Astrocyte of the spinal cord (primary cell): Measurements from ENCODE around the gene GAK.

Experiments
- DNase-seq: peaks from one replicate; pipeline ENCODE4 v3.0.0; 2011; ENCODE audit warnings: low read depth, low spot score
- H3K4me3 ChIP-seq: 2 replicates; pipeline ENCODE4 v1.5.1; 2011; ENCODE audit warnings: low read depth, mild to moderate bottlenecking, low read length, moderate library complexity
- CTCF ChIP-seq: IDR thresholded peaks from 2 replicates; pipeline ENCODE4 v1.5.1; 2012; ENCODE audit warnings: low read depth, mild to moderate bottlenecking, low read length, inconsistent platforms
- in situ Hi-C: cut with HindIII; loops from 2 replicates; pipeline ENCODE4 v1.10.0; 2017; ENCODE audit warnings: low sequenced_read_pairs

The GAK gene

GRCh38 chr4:893276-893994 is 38.7 kb downstream of the GAK start:
- TF ChIP-seq CTCF: no peak
- no peak for DNase-seq
- H3K4me3 ChIP-seq: no peak overlapping the region
- in situ Hi-C loops: no loop called here

- no peak for DNase-seq
- in situ Hi-C loops: no loop called here
- TF ChIP-seq CTCF: no peak
- no peak overlapping the region for H3K4me3 ChIP-seq
These were observed 39.3 kb downstream of the GAK start for GRCh38 chr4:892780-893179.

GRCh38 chr4:891747-892146 is 40.4 kb downstream of the GAK start:
- no peak overlapping the region for H3K4me3 ChIP-seq
- in situ Hi-C loops: no loop called here
- peak; percentile 37 for TF ChIP-seq CTCF
- no peak for DNase-seq

GRCh38 chr4:890036-890695 is 42.0 kb downstream of the GAK start:
- no peak for TF ChIP-seq CTCF
- H3K4me3 ChIP-seq: no peak overlapping the region
- no peak for DNase-seq
- in situ Hi-C loops: no loop called here

GRCh38 chr4:889516-889915 is 42.6 kb downstream of the GAK start:
- no peak overlapping the region for H3K4me3 ChIP-seq
- TF ChIP-seq CTCF: no peak
- no peak for DNase-seq
- in situ Hi-C loops: no loop called here

- in situ Hi-C loops: no loop called here
- no peak for DNase-seq
- TF ChIP-seq CTCF: no peak
- H3K4me3 ChIP-seq: no peak overlapping the region
These were observed 44.1 kb downstream of the GAK start for GRCh38 chr4:888029-888428.
